Lower leg skin (tissue), 3 donors: ENCODE measurements around the gene PSMB8.

Experiments
- POLR2A ChIP-seq, 2 donors: fragments of 450-650 bp; IDR thresholded peaks; one replicate each; pipeline ENCODE4 v1.6.1; 2016 to 2017; ENCODE audit warnings: antibody characterized with exemption in 2 of 2, mild to moderate bottlenecking in 1 of 2, moderate library complexity in 1 of 2
- TF ChIP-seq, protein P1 (sequence below), 3 donors: fragments of 450-650 bp; IDR thresholded peaks; one replicate each; pipeline ENCODE4 v1.5.1; 2016; ENCODE audit warnings: antibody characterized with exemption in 3 of 3, mild to moderate bottlenecking in 3 of 3, moderate library complexity in 2 of 3

DNA sequence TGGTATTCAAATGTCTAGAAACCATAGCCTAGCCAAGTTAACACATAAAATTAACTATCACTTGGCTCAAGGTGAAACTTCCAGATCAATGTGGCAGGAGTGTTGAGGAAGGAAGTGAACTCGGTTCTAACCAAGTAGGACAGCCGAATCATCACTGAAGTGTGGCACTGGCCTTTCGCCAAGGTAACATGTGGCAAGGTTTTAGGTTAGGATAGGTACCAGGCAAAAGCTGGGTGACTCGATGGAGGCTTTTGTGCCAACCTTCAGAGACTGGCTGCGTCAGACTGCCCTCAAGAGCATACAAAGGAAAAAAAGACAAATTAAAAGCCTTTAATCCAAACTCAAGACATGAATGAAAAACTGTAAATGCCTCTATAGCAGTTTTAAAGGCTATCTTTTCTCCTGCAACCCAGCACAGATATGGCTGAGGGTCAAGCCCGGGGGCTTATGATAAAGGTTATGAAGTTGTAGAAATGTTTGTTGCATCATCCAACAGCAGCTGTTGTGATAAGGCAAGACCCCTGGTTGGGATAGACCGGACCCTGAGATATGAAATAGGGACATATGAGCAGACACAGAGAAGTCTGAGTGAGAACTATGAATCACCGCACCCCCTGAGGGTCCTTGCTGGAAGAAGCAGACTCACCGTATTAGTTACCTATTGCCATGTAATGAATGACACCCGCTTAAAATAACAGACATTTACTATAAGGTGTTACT, 22.0 kb upstream of the PSMB8 start:
- TF ChIP-seq, protein P1, sequence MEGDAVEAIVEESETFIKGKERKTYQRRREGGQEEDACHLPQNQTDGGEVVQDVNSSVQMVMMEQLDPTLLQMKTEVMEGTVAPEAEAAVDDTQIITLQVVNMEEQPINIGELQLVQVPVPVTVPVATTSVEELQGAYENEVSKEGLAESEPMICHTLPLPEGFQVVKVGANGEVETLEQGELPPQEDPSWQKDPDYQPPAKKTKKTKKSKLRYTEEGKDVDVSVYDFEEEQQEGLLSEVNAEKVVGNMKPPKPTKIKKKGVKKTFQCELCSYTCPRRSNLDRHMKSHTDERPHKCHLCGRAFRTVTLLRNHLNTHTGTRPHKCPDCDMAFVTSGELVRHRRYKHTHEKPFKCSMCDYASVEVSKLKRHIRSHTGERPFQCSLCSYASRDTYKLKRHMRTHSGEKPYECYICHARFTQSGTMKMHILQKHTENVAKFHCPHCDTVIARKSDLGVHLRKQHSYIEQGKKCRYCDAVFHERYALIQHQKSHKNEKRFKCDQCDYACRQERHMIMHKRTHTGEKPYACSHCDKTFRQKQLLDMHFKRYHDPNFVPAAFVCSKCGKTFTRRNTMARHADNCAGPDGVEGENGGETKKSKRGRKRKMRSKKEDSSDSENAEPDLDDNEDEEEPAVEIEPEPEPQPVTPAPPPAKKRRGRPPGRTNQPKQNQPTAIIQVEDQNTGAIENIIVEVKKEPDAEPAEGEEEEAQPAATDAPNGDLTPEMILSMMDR (IDR thresholded peaks at IDR 0.05): no peak
- no peak for TF ChIP-seq POLR2A (IDR thresholded peaks at IDR 0.05)
